ENCODE measurements around the gene TDP1.

The TDP1 gene

DNA sequence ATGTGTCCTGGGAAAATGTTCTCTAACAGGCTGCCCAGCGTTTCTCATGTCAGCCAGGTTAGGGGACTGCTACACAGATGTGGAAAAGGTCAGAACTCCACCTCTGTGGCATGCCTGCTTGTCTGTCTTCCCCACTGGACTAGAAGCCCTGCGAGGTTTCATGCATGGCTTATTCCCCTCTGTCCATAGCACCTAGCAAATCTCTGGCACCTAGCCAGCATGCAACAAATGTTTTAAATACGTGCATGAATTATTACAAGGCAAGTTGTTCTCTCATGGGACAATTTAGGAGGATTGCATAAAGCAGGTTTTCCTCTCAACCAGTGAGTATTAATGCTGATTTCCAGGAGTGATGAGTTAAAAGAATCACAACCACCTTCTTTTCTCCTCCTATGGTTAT, 84.7 kb downstream of the TDP1 start:
- no peak overlapping the region for H3K4me3 ChIP-seq (ENCODE audit: low read depth, low read length)
- TF ChIP-seq, protein P1, sequence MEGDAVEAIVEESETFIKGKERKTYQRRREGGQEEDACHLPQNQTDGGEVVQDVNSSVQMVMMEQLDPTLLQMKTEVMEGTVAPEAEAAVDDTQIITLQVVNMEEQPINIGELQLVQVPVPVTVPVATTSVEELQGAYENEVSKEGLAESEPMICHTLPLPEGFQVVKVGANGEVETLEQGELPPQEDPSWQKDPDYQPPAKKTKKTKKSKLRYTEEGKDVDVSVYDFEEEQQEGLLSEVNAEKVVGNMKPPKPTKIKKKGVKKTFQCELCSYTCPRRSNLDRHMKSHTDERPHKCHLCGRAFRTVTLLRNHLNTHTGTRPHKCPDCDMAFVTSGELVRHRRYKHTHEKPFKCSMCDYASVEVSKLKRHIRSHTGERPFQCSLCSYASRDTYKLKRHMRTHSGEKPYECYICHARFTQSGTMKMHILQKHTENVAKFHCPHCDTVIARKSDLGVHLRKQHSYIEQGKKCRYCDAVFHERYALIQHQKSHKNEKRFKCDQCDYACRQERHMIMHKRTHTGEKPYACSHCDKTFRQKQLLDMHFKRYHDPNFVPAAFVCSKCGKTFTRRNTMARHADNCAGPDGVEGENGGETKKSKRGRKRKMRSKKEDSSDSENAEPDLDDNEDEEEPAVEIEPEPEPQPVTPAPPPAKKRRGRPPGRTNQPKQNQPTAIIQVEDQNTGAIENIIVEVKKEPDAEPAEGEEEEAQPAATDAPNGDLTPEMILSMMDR (IDR thresholded peaks at IDR 0.05; ENCODE audit: borderline replicate concordance, insufficient read depth, low read depth, low read length) = no peak

DNA sequence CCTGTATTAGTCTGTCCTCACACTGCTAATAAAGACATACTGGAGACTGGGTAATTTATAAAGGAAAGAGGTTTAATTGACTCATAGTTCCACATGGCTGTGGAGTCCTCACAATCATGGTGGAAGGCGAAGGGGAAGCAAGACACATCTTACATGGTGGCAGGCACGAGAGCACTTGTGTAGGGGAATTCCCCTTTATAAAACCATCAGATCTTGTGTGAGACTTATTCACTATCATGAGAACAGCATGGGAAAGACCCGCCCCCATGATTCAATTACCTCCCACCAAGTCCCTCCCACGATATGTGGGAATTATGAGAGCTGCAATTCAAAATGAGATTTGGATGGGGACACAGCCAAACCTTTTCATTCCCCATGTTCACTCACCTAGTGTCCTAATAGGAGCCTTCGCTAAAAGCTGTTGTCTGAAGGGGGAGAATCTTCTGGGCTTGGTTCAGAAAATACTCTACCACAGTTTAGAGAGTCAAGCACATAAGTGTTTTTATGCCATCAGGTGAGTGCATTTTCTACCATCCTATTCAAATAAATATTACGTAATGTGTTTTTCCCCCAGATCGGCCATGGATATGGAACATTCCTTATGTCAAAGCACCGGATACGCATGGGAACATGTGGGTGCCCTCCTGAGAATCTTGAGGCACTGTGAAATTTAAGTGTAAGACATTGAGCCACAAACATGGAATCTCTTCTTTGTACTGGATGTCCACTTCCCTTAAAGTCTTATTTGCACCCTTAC, 86.9 kb downstream of the TDP1 start:
- TF ChIP-seq, protein P1 (IDR thresholded peaks at IDR 0.05; ENCODE audit: borderline replicate concordance, insufficient read depth, low read depth, low read length) = no peak

DNA sequence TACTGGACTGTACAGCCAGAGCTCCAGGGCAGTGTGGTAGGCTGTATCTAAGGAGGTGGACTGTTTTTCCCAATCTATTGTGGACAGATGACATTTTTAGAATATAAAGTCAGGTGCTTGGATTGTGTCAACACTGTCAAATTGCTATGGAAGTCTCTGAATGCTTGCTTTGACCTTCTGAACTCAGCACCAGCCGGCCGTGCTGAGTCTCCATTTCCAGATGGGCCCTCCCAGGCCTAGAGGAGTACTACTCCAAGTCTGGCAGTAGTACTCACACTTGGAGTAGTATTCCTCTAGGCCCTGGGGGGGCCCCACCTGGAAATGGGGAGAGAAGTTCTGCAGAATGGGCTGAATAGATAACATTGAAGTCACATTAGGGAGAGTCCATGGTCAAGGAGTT, 89.9 kb downstream of the TDP1 start:
- TF ChIP-seq, protein P1 (IDR thresholded peaks at IDR 0.05; ENCODE audit: borderline replicate concordance, insufficient read depth, low read depth, low read length) = no peak
- H3K4me3 ChIP-seq (ENCODE audit: low read depth, low read length) = no peak overlapping the region

More for the DNA sequence above, 86.9 kb downstream of the TDP1 start:
- H3K4me3 ChIP-seq (ENCODE audit: low read depth, low read length) = no peak overlapping the region

DNA sequence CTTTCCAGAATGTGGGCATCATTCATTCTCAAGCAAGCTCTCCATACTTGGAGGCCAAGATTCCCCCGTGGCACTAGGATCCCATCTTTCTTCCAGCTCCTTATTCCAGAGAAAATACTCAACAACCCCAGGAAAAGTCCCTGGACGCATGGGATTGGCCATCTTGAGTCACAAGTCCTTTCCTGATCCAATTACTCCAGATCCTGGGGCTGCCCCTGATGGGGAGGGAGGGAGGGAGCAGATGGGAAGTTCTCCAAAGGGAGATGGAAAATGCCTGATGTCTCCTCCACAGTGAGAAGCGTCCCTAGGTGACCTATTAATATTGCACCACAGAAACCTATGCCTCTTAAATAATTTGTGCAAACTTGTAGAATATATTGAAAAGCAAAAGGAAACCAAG, 93.7 kb downstream of the TDP1 start:
- TF ChIP-seq, protein P1 (IDR thresholded peaks at IDR 0.05; ENCODE audit: borderline replicate concordance, insufficient read depth, low read depth, low read length) = no peak
- no peak overlapping the region for H3K4me3 ChIP-seq (ENCODE audit: low read depth, low read length)

DNA sequence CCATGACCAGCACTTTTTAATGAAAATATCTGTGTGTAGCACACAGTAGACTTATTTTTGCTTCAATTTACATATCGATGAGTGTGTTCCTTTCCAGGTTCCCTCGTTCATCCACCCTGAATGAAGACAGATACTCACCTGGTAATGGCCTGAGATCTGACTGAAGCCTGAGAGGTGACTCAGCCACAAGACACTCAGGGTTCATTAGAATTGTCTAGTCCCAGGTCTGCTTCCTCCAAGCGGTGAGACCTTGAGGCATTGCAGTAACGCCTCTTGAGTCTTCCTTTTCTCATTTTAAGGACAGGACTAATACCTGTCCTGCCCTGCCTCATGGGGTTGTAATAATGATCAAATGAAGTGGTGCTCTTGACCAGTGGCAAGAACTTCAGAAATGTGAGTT, 94.5 kb downstream of the TDP1 start:
- no peak overlapping the region for H3K4me3 ChIP-seq (ENCODE audit: low read depth, low read length)
- TF ChIP-seq, protein P1 (IDR thresholded peaks at IDR 0.05; ENCODE audit: borderline replicate concordance, insufficient read depth, low read depth, low read length) = no peak

DNA sequence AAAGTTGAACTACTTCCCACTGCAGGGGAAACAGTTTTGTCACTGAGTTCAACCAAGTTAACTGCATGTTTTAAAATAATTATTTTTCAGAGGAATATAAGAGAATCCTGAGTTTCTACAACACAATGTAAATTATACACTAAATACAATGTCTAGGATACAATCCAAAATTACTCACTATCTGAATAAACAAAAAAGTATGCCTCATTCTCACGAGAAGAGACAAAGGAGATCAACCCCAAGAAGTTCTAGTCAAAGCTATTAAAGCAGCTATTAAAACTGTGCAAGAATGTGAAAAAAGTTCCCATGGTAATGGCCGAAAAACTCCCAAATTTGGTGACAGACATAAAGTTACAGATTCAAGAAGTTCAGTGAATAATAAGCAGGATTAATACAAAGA, 97.3 kb downstream of the TDP1 start:
- no peak overlapping the region for H3K4me3 ChIP-seq (ENCODE audit: low read depth, low read length)
- TF ChIP-seq, protein P1 (IDR thresholded peaks at IDR 0.05; ENCODE audit: borderline replicate concordance, insufficient read depth, low read depth, low read length) = no peak

DNA sequence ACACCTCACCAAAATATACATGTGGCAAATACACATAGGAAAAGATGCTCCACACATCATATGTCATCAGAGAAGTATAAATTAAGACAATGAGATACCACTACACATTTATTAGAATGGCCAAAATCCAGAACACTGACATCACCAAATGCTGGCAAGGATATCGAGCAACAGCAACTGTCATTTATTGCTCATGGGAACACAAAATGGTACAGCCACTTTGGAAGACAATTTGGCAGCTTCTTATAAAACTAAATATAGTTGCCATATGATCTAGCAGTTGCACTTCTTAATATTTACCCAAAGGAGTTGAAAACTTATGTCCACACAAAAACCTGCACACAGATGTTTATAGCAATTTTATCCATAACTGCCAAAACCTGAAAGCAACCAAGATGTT, 99.1 kb downstream of the TDP1 start:
- no peak overlapping the region for H3K4me3 ChIP-seq (ENCODE audit: low read depth, low read length)
- TF ChIP-seq, protein P1 (IDR thresholded peaks at IDR 0.05; ENCODE audit: borderline replicate concordance, insufficient read depth, low read depth, low read length) = no peak

All from GM12875 (cell line).